NCI-H82 treated with DMSO at 0.1 percent for 48 hours (cell line): ENCODE measurements around the gene CCDC172.

Source experiments
- DNase-seq: peaks from one replicate; lab custom pipeline; 2025; ENCODE audit not compliant: unreplicated experiment; lab: John Stamatoyannopoulos, UW

Gene CCDC172

GRCh38 chr10:116429288-116429977 lies 105.2 kb downstream of the CCDC172 start:
- DNase-seq = no peak
